T-cell (primary cell): Measurements from ENCODE around the gene PHF2. TPM values are rescaled to one million over a fixed set of nuclear protein-coding genes. Genes with fewer than 3 reads are reported as not detected.

Experiments
- ATAC-seq, 4 experiments: fragments of 200-7000 bp in 3 of 4; fragments of 150-1000 bp in 1 of 4; cut with Tn5 transposase; replicated peaks in 1 of 4; 1 replicate in 3 of 4; 2 replicates in 1 of 4; pipeline ENCODE4 v1.10.0; 2021; ENCODE audit warnings: moderate library complexity in 3 of 4, mild to moderate bottlenecking in 2 of 4, moderate number of reproducible peaks in 1 of 4
- CTCF ChIA-PET, 2 donors: fragments of 300-600 bp; sonication (Branson Sonifier 250); formaldehyde crosslinking; loops; one replicate each; lab custom pipeline; 2022; ENCODE audit warnings: antibody characterized with exemption in 2 of 2; lab: Charles Lee
- POLR2A ChIA-PET, 2 donors: fragments of 300-600 bp; sonication (Branson Sonifier 250); formaldehyde crosslinking; loops; one replicate each; lab custom pipeline; 2022; ENCODE audit warnings: antibody characterized with exemption in 2 of 2; lab: Charles Lee
- DNase-seq, 35 experiments: peaks; one replicate each; pipeline versions ENCODE4 v3.0.0 to v3.0.0-alpha.2; 2013 to 2023
- H3K27ac ChIP-seq: one replicate; pipeline ENCODE4 v1.5.1; 2013; ENCODE audit warnings: low read length
- H3K27me3 ChIP-seq, 2 experiments: replicated peaks in 1 of 2; 1 replicate in 1 of 2; 2 replicates in 1 of 2; pipeline versions ENCODE4 v1.6.1 to v1.7.0; 2013; ENCODE audit warnings: low read length in 1 of 2, mixed read lengths in 1 of 2; ENCODE audit not compliant: control insufficient read depth in 2 of 2, insufficient read depth in 2 of 2; ENCODE audit errors: extremely low read depth in 1 of 2
- H3K36me3 ChIP-seq, 2 donors: 1 replicate in 1 of 2; 2 replicates in 1 of 2; pipeline versions ENCODE4 v1.6.1 to v1.7.0; 2013; ENCODE audit warnings: low read length in 1 of 2; ENCODE audit not compliant: control insufficient read depth in 2 of 2, insufficient read depth in 1 of 2; ENCODE audit errors: extremely low read depth in 1 of 2
- H3K4me1 ChIP-seq, 2 experiments: 1 replicate in 1 of 2; 2 replicates in 1 of 2; pipeline versions ENCODE4 v1.6.1 to v1.7.0; 2013; ENCODE audit warnings: low read length in 2 of 2, mixed read lengths in 1 of 2; ENCODE audit not compliant: insufficient read depth in 2 of 2, control insufficient read depth in 1 of 2; ENCODE audit errors: extremely low read depth in 1 of 2
- H3K4me3 ChIP-seq, 2 donors: 1 replicate in 1 of 2; 2 replicates in 1 of 2; pipeline versions ENCODE4 v1.5.1 to v1.7.0; 2013; ENCODE audit warnings: mild to moderate bottlenecking in 2 of 2, low read length in 1 of 2, moderate library complexity in 1 of 2; ENCODE audit not compliant: control insufficient read depth in 1 of 2; ENCODE audit errors: extremely low read depth in 1 of 2
- H3K9me3 ChIP-seq: 2 replicates; pipeline ENCODE4 v1.7.0; 2013
- H3K27ac Mint-ChIP-seq, 2 donors: one replicate each; pipeline ENCODE4 v1.8.0; 2020 to 2021; ENCODE audit warnings: mild to moderate bottlenecking in 2 of 2, mixed read lengths in 2 of 2
- H3K27me3 Mint-ChIP-seq, 2 donors: one replicate each; pipeline ENCODE4 v1.8.0; 2021 to 2022; ENCODE audit warnings: mixed read lengths in 2 of 2
- H3K36me3 Mint-ChIP-seq: one replicate; pipeline ENCODE4 v1.8.0; 2021; ENCODE audit warnings: mixed read lengths
- H3K4me1 Mint-ChIP-seq, 3 donors: one replicate each; pipeline ENCODE4 v1.8.0; 2020 to 2022; ENCODE audit warnings: mixed read lengths in 3 of 3, mild to moderate bottlenecking in 1 of 3
- H3K4me3 Mint-ChIP-seq, 3 donors: one replicate each; pipeline ENCODE4 v1.8.0; 2020 to 2022; ENCODE audit warnings: mild to moderate bottlenecking in 3 of 3, mixed read lengths in 3 of 3, moderate library complexity in 3 of 3
- H3K9me3 Mint-ChIP-seq, 3 donors: one replicate each; pipeline ENCODE4 v1.8.0; 2020 to 2022; ENCODE audit warnings: mixed read lengths in 3 of 3
- WGBS: methylation state at CpG from one replicate; pipeline ENCODE4 v1.1.5; 2013; ENCODE audit warnings: missing lambda C conversion rate; ENCODE audit not compliant: insufficient coverage; 5-methylcytosine and 5-hydroxymethylcytosine counted together
- total RNA-seq, 35 experiments: library from RNA in 6 of 35; stranded (reverse) in 6 of 35; fragments of 120-200 nt in 1 of 35; gene quantifications; one replicate each; pipeline versions ENCODE4 v1.2.1 to v1.2.4 and lab custom pipeline; 2013 to 2026

Gene PHF2
- total RNA-seq, 5 donors from 2014 or later (not counting 1 experiment from before 2014, with no cell fraction given) = 24.6 to 38.5 (median 34.6) TPM

DNA sequence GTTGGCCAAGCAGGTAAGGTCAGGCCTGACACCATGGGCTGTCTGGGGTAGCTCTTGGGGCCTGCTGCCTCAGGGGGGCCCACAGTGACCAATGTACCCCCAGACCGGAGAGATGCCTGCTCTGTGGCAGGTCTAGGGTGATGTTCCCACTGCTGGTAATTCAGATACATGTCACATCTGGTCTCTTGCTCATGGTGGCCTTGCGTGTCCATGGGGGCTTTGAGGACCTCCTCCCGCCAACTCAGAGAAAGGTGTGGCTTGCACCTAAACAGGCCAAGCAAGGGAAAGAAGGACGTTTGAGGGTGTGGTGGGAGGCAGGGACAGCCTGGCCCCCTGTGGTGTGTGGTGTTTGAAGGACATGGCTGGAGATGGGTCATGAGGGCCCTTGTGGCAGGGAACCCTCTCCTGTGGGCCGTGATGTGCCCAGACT is 75.2 kb downstream of the PHF2 start:
- peaks cover 45 to 73% of the 10 kb centered on the region in 2 donors for H3K36me3 ChIP-seq
- no peaks in the 10 kb centered on the region for H3K4me1 ChIP-seq
- ATAC-seq (no peak), DNase-seq (peak in 2 of 35 experiments; percentile 1 to 8)
- Mint-ChIP-seq H3K36me3 (peaks cover 29% of the 10 kb centered on the region), H3K4me1 (no peaks in the 10 kb centered on the region), H3K9me3 (no peaks in the 10 kb centered on the region), H3K27me3 (no peaks in the 10 kb centered on the region), H3K4me3 (no peak overlapping the region), H3K27ac (no peak overlapping the region)
- CTCF ChIA-PET = no interaction called here
- no peak overlapping the region for H3K27ac ChIP-seq
- no peaks in the 10 kb centered on the region for H3K27me3 ChIP-seq
- H3K4me3 ChIP-seq = no peak overlapping the region
- 100% methylated on average over 3 of the region's 5 CpGs for WGBS
- POLR2A ChIA-PET = no interaction called here
- H3K9me3 ChIP-seq = no peaks in the 10 kb centered on the region

- Mint-ChIP-seq H3K27ac (no peak overlapping the region), H3K27me3 (no peaks in the 10 kb centered on the region), H3K36me3 (peaks cover 35% of the 10 kb centered on the region), H3K9me3 (no peaks in the 10 kb centered on the region), H3K4me1 (no peaks in the 10 kb centered on the region), H3K4me3 (no peak overlapping the region)
- no peaks in the 10 kb centered on the region for H3K27me3 ChIP-seq
- H3K4me1 ChIP-seq = no peaks in the 10 kb centered on the region
- H3K9me3 ChIP-seq = no peaks in the 10 kb centered on the region
- peak in 1 of 35 experiments; percentile 3 for DNase-seq
- peaks cover 45 to 74% of the 10 kb centered on the region in 2 donors for H3K36me3 ChIP-seq
- ATAC-seq = no peak
- H3K27ac ChIP-seq = no peak overlapping the region
- 96% methylated on average over 18 of the region's 24 CpGs for WGBS
- H3K4me3 ChIP-seq = no peak overlapping the region
- CTCF ChIA-PET = no interaction called here
- POLR2A ChIA-PET = no interaction called here
Observed at GRCh38 chr9:93652604-93653592, 76.5 kb downstream of the PHF2 start.

- Histone ChIP-seq H3K4me1 (no peaks in the 10 kb centered on the region), H3K36me3 (peaks cover 43 to 77% of the 10 kb centered on the region in 2 donors), H3K27ac (no peak overlapping the region), H3K27me3 (no peaks in the 10 kb centered on the region), H3K4me3 (no peak overlapping the region), H3K9me3 (no peaks in the 10 kb centered on the region)
- peaks cover 34% of the 10 kb centered on the region for H3K36me3 Mint-ChIP-seq
- no peaks in the 10 kb centered on the region for H3K9me3 Mint-ChIP-seq
- H3K27me3 Mint-ChIP-seq = no peaks in the 10 kb centered on the region
- ChIA-PET CTCF (no interaction called here), POLR2A (no interaction called here)
- H3K27ac Mint-ChIP-seq = no peak overlapping the region
- 88% methylated on average over 3 of the region's 3 CpGs for WGBS
- no peak overlapping the region for H3K4me3 Mint-ChIP-seq
- no peak for ATAC-seq
- H3K4me1 Mint-ChIP-seq = no peaks in the 10 kb centered on the region
- peak in 1 of 35 experiments; percentile 0 for DNase-seq
Observed at GRCh38 chr9:93653760-93654159, 77.4 kb downstream of the PHF2 start.

DNA sequence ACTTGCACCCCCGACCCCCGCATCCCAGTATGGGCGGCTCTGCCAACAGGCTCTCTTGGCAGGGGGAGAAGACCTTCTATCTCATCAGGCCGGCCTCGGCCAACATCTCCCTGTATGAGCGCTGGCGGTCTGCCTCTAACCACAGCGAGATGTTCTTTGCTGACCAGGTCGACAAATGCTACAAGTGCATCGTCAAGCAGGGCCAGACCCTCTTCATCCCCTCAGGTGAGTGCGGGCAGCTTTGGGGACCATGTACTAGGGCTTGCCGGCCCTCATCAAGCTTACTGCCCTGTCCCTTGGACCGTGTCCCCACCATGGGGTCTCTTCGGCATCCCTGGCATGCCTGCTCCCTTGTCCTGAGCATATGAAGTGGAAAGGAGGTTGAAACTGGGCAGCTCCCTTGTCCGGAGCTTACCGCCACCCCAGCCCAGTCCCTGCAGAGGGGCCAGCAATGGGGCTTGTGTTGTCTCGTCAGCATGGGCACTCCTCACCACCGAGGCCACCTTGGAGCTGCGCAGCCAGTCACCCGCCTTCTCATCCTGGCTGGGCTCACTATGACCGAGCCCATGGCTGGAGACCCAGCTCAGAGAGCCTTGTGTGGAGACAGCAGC is 78.1 kb downstream of the PHF2 start:
- ChIA-PET POLR2A (no interaction called here), CTCF (no interaction called here)
- H3K36me3 Mint-ChIP-seq = peaks cover 34% of the 10 kb centered on the region
- Histone ChIP-seq H3K36me3 (peaks cover 47 to 75% of the 10 kb centered on the region in 2 donors), H3K9me3 (no peaks in the 10 kb centered on the region), H3K27ac (no peak overlapping the region), H3K4me1 (no peaks in the 10 kb centered on the region), H3K27me3 (no peaks in the 10 kb centered on the region), H3K4me3 (no peak overlapping the region)
- no peaks in the 10 kb centered on the region for H3K4me1 Mint-ChIP-seq
- WGBS = 93% methylated on average over 15 of the region's 21 CpGs
- no peak overlapping the region for H3K4me3 Mint-ChIP-seq
- H3K27me3 Mint-ChIP-seq = no peaks in the 10 kb centered on the region
- no peak overlapping the region for H3K27ac Mint-ChIP-seq
- peak in 2 of 35 experiments; percentile 2 to 3 for DNase-seq
- no peaks in the 10 kb centered on the region for H3K9me3 Mint-ChIP-seq
- no peak for ATAC-seq

DNA sequence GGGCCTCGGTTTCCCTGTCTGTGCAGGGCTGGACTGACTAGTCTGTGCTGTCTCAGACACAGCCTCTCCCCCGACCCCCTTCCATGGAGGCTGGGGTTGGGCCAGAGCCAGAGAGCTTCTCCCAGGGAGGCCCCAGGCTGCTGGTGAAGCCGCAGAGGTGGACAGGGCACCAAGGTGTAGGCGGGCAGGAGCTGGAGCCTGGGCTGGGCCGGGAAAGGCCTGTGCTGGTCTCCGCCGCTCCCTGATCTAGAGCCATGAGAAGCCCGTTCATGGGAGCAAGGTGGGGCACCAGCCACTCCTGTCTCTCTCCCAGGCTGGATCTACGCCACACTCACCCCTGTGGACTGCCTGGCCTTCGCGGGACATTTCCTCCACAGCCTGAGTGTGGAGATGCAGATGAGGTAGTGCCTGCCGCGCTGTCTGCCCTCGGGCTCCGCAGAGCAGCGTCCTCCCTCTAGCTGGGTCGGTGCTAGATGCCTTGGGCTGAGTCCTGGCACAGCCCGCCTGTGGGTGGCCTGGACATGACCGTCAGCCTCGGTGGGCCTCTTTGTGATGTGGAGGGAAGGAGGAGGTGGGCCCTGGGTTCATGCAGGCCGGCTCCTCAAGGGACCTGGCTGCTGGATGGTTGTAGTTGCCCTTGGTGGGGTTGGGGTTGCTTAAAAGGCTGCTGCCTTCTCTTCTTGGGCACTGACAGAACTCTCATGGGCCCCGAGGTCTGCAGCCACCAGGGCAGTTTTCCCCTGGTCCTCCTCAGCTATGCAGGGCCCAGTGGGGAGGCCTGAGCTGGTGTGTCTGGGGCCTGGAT is 79.4 kb downstream of the PHF2 start:
- no peaks in the 10 kb centered on the region for H3K9me3 Mint-ChIP-seq
- no peak overlapping the region for H3K4me3 ChIP-seq
- H3K27ac ChIP-seq = no peak overlapping the region
- no peaks in the 10 kb centered on the region for H3K27me3 Mint-ChIP-seq
- no peaks in the 10 kb centered on the region for H3K9me3 ChIP-seq
- H3K36me3 ChIP-seq = peaks cover 35 to 73% of the 10 kb centered on the region in 2 donors
- H3K4me3 Mint-ChIP-seq = no peak overlapping the region
- WGBS = 96% methylated on average over 14 of the region's 22 CpGs
- H3K36me3 Mint-ChIP-seq = peaks cover 40% of the 10 kb centered on the region
- ATAC-seq (no peak), DNase-seq (peak in 1 of 35 experiments; percentile 3)
- POLR2A ChIA-PET = no interaction called here
- H3K4me1 Mint-ChIP-seq = no peaks in the 10 kb centered on the region
- no peaks in the 10 kb centered on the region for H3K4me1 ChIP-seq
- H3K27ac Mint-ChIP-seq = no peak overlapping the region
- H3K27me3 ChIP-seq = no peaks in the 10 kb centered on the region
- CTCF ChIA-PET = no interaction called here
